Skeletal muscle cell (primary cell): ENCODE measurements around the gene CXCL1.
"Not testable (repeated sequence)": the region's sequence is repeated elsewhere in the genome, so short reads cannot be mapped to it uniquely, and the experiment has no call there.

Experiments
- DNase-seq: peaks from one replicate; pipeline ENCODE4 v3.0.0-alpha.2; 2010; ENCODE audit warnings: low read depth
- H3K4me3 ChIP-seq: 2 replicates; pipeline ENCODE4 v1.5.1; 2011; ENCODE audit warnings: low read depth, mild to moderate bottlenecking, control low read depth, low read length, moderate library complexity

Gene CXCL1

DNA sequence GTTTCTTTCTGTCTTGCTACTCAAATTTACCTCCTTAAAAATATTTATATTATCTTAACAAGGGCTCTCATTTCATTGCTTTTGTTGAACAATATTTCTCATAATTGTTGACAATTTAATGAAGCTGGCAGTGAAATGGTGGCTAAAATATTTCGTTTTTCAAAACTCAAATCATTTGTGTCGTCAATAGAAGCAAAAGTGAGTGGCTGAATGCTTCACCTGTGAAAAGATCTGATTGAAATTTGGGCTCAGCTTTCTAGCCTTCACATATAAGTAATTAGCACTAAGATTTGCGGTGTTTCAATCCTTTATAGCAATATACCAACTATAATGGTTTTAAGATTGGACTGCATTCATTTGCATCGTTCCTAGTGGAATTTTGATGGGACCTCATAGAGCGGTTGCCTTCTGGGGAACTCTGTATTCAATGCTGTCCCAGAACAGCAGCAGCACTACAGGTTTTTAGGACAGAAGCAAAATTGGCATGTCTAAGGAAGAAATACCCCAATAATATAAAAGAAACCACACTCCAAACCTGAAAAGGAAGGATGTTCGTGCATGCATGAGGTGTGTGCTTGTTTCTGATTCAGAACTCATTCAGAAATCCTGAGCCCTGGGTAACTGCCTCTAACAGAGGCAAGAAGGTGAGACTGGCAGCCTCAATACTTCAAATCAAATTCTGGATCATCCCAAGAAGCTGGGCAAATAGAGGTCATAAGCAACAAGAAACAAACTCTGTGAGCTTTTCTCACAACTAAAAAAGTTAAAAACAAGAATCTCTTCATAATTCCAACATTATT, 2.5 kb downstream of the CXCL1 start:
- DNase-seq, result no peak
- H3K4me3 ChIP-seq, result no peak overlapping the region

- no peak for DNase-seq
- H3K4me3 ChIP-seq, result no peak overlapping the region
These were observed 3.3 kb downstream of the CXCL1 start for GRCh38 chr4:73872316-73873108.

DNA sequence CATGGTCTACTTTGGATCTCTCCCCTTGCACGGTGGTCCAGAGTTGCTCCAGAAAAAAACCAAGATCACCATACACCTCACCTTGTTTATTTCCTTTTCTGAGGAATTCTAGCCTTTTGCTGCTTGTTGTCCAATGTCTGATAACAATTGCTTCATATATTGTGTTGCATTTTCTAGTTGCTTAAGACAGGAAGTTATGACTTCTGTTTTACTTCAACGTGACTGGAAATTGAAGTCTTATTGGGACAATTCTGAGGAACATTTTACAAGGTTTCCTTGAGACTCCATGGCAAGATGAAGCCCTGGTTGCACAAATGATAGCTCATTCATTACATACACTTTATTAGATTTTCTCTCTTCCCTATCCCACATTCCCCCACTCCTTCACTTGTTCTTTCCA, 5.2 kb downstream of the CXCL1 start:
- H3K4me3 ChIP-seq, result no peak overlapping the region
- no peak for DNase-seq

GRCh38 chr4:73875401-73875800, 6.2 kb downstream of the CXCL1 start:
- no peak for DNase-seq
- no peak overlapping the region for H3K4me3 ChIP-seq

- H3K4me3 ChIP-seq, result no peak overlapping the region
- peak; percentile 74 for DNase-seq
These were observed 14.1 kb downstream of the CXCL1 start for GRCh38 chr4:73883306-73883705.

DNA sequence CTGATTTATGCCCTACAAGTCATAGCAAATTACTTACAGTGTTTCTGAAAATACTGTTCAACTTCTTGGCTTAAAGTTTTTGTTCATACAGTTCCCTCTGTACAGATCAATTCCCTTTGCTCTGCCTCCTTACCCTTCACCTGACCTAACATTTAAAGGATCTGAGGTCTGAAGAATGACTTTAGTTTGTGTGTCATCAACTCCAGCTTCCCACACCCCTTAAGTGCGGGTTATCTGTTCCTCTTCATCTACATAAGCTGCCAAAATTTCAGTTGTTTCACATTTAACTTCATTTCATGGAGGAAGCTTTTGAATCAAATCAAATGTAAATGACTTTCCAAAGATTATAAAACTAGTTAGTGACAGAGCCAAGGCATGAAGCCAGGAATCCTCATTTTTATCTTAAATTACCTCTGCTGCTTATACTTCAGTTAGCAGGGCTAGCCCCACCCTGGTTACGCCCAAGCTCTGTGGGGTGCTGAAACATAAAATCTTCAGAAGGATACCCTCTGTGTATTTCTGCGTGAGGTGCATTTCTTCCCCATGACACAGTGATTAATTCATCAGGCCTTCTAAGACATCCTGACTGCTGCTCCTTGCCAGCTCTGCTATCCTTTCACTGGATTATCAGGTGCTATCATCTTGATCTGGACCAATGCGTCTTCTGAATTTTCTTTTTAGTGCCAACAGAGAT, 16.5 kb downstream of the CXCL1 start:
- no peak overlapping the region for H3K4me3 ChIP-seq
- DNase-seq, result no peak

GRCh38 chr4:73891326-73891725, 22.1 kb downstream of the CXCL1 start:
- no peak overlapping the region for H3K4me3 ChIP-seq
- no peak for DNase-seq

- peak; percentile 86 for DNase-seq
- no peak overlapping the region for H3K4me3 ChIP-seq
These were observed 22.7 kb downstream of the CXCL1 start for GRCh38 chr4:73891739-73892405.

- no peak overlapping the region for H3K4me3 ChIP-seq
- DNase-seq, result no peak
These were observed 23.8 kb downstream of the CXCL1 start for GRCh38 chr4:73892966-73893365.

GRCh38 chr4:73894001-73894400, 24.8 kb downstream of the CXCL1 start:
- no peak overlapping the region for H3K4me3 ChIP-seq
- no peak for DNase-seq

DNA sequence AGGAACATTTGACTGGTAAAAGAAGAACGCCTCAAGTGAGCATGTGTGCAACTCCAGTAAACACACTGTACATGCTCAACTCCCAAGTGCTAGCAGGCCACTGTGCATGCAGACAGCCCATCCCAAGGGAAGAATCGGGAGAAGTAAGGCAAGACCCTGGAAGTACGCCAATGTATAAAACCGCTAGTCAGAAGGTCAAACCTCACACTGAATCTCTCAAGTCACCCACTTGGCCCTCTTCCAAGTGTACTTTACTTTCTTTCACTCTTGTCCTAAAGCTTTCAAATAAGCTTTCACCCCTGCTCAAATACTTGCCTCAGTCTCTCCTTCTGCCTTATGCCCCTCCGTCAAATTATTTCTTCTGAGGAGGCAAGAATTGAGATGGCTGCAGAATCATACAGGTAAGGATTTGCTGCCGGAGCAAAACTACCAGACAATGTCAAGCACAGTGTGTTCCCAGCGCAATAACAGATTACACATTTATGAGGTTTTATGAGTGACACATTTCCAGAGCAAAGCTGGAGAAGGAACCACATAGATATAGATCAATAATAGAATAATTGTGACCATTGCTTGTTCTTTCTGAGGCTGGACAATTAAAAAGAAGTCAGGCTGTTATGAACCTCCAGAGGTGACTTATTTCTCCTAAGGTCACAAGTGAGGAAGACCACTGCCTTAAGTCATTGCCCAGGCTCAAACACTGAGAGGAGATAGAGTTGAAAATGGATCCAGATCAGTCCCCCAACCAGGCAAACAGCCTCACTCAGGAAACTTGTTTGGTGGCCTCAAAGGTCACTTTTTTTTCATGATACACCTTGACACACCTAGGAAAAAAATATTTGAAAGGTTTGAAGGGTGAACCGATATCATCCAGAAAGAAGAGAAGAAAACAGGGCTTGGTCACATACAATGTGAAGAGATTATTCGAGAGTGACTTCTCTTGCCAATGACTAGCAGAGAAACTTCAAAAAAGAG, 26.3 kb downstream of the CXCL1 start:
- no peak for DNase-seq
- H3K4me3 ChIP-seq, result no peak overlapping the region

DNA sequence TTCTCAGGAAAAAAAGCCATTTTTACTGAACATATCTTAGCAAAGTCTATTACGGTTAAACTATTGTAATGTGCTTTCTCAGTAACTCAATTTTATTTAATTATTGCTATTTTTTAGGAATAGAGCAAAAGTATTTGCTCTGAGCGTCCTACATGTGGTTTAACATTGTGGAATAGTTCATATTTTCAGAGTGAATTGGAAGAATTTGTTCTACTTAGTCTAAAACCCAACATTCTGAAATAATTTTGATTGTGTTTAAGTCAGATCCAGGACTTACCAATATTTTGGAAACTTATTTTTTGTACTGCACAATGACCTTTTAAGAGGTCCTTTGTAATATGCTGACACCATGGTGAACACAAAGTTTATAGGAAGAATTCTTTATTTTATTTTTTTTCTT, 27.2 kb downstream of the CXCL1 start:
- no peak for DNase-seq
- H3K4me3 ChIP-seq, result no peak overlapping the region

- peak; percentile 80 for DNase-seq
- H3K4me3 ChIP-seq, result no peak overlapping the region
These were observed 28.4 kb downstream of the CXCL1 start for GRCh38 chr4:73897380-73898136.

- H3K4me3 ChIP-seq, DNase-seq: not testable (repeated sequence)
These were observed 30.1 kb downstream of the CXCL1 start for GRCh38 chr4:73899338-73899737.

GRCh38 chr4:73901031-73901430, 31.8 kb downstream of the CXCL1 start:
- H3K4me3 ChIP-seq, result no peak overlapping the region
- peak; percentile 72 for DNase-seq

DNA sequence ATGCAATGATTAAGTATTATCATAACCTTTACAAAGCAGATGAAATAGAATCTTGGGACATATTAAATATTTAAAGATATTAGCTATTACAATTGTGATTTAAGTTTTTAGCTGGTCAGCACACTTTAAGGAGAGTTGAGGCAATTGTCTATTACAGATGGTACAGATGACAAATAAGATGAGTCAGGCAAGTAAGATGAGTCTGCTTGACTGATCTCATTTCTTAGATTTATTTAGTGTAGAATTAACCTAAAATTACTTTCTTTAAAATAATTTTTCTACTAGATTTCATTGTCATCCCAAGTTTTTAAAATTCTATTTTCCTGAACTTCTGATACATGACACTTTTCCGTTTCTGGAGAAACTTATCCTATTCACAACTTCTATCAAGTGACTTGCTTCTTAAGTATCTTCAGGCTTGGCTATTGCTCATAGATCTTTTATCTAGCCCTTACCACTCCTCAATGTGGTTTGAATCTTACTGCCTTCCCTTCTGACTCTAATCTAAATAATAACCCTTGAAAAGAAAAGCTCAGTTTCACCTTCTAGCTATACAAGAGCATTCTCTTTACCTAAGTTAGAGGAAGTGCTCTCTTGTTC, 32.9 kb downstream of the CXCL1 start:
- DNase-seq, result no peak
- no peak overlapping the region for H3K4me3 ChIP-seq

GRCh38 chr4:73902817-73903547, 33.8 kb downstream of the CXCL1 start:
- no peak for DNase-seq
- no peak overlapping the region for H3K4me3 ChIP-seq
